SU-DHL-6 (cell line): ENCODE measurements around the gene SLC25A12.

ENCODE experiments used
- H2AFZ ChIP-seq: fragments of 200-600 bp; sonication (generic); 2 replicates; pipeline ENCODE4 v1.6.1; 2014; ENCODE audit warnings: low read depth, mild to moderate bottlenecking, moderate library complexity, mixed read lengths, antibody characterized with exemption, low read length; ENCODE audit not compliant: severe bottlenecking
- H3F3A ChIP-seq: fragments of 200-600 bp; shearing (Covaris generic); 2 replicates; pipeline ENCODE4 v1.6.0; 2016; ENCODE audit warnings: antibody characterized with exemption, mild to moderate bottlenecking; ENCODE audit not compliant: insufficient read depth
- H3K27ac ChIP-seq: fragments of 200-600 bp; sonication (generic); 2 replicates; pipeline ENCODE4 v1.5.1; 2016; ENCODE audit warnings: low read depth, mild to moderate bottlenecking, low read length, moderate library complexity, mixed read lengths
- H3K27me3 ChIP-seq: fragments of 200-600 bp; sonication (generic), shearing (Covaris generic); 2 replicates; pipeline ENCODE4 v1.6.0; 2014; ENCODE audit warnings: mild to moderate bottlenecking, low read length
- H3K36me3 ChIP-seq: fragments of 200-600 bp; sonication (generic); 2 replicates; pipeline ENCODE4 v1.6.1; 2014; ENCODE audit warnings: mild to moderate bottlenecking, low read length, mixed read lengths
- H3K4me2 ChIP-seq: fragments of 300-600, 200-600 bp; shearing (Covaris generic), sonication (generic); 2 replicates; pipeline ENCODE4 v1.6.0; 2014; ENCODE audit warnings: low read length, low read depth, mild to moderate bottlenecking; ENCODE audit not compliant: poor library complexity, severe bottlenecking
- H3K4me3 ChIP-seq: fragments of 200-600 bp; sonication (generic); 2 replicates; pipeline ENCODE4 v1.5.1; 2014; ENCODE audit warnings: antibody characterized with exemption, low read length, mild to moderate bottlenecking, mixed read lengths; ENCODE audit not compliant: insufficient read depth, poor library complexity, severe bottlenecking
- H3K79me2 ChIP-seq: fragments of 200-600 bp; sonication (generic); 2 replicates; pipeline ENCODE4 v1.6.1; 2014; ENCODE audit warnings: mild to moderate bottlenecking, low read length, moderate library complexity; ENCODE audit not compliant: insufficient read depth
- H3K9ac ChIP-seq: fragments of 200-600 bp; sonication (generic); 2 replicates; pipeline ENCODE4 v1.7.0; 2014; ENCODE audit warnings: mild to moderate bottlenecking, low read length
- H3K9me2 ChIP-seq: fragments of 200-600 bp; sonication (generic); replicated peaks from 2 replicates; pipeline ENCODE4 v1.6.1; 2014; ENCODE audit warnings: low read length; ENCODE audit not compliant: insufficient read depth
- H3K9me3 ChIP-seq: fragments of 200-600 bp; sonication (generic); 2 replicates; pipeline ENCODE4 v1.6.1; 2014; ENCODE audit warnings: low read length, mixed read lengths; ENCODE audit not compliant: insufficient read depth
- H4K20me1 ChIP-seq: fragments of 200-600 bp; sonication (generic); 2 replicates; pipeline ENCODE4 v1.6.1; 2014; ENCODE audit warnings: low read depth, mild to moderate bottlenecking, antibody characterized with exemption, low read length, moderate library complexity, mixed read lengths
- EZH2phosphoT487 ChIP-seq: fragments of 200-600 bp; sonication (generic), shearing (Covaris generic); conservative IDR thresholded peaks from 2 replicates; pipeline ENCODE4 v1.6.1; 2018; ENCODE audit warnings: mild to moderate bottlenecking, antibody characterized with exemption, low read length, moderate library complexity, mixed read lengths
- TF ChIP-seq, protein P1 (sequence below): fragments of 200-600 bp; sonication (generic); IDR thresholded peaks from one replicate; pipeline ENCODE4 v1.5.1; 2017; ENCODE audit warnings: antibody characterized with exemption, mild to moderate bottlenecking, low read length, moderate library complexity; ENCODE audit not compliant: insufficient read depth, poor library complexity, severe bottlenecking

Gene SLC25A12

DNA sequence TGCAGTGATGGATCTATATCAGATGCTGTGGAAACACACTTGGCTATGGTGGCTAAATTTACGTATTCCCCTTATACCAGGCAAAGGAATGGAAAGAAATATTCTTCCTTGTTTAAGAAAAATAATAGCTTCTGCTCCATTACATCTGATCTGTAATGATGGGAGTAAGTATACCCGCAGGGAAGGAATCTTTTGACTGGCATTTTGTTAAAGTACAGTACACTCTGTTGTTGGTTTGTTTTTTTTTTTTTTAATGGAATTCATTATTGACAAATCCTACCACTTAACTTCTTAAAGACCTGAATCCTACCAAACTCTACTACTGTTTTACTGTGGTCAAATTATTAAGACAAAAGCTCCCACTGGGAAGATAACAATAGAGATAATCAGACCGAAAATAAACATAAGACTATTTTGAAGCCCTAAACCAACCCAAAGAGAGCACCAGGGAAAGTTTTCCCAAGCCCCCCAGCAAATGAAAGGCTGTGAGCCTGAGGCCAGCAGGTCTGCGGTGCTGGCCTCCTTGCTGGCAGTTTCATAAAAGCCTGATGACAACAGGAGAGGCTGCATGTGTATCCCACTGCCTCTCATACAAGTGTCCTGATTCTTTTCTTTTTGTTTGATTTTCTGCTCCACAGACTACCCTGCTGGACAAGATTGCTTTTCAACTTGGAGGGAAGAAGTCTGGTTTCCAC is 101.0 kb downstream of the SLC25A12 start:
- no peak overlapping the region for H3K27ac ChIP-seq
- H4K20me1 ChIP-seq = no peaks in the 10 kb centered on the region
- H3K9me2 ChIP-seq = no peaks in the 10 kb centered on the region
- H3K9ac ChIP-seq = no peak overlapping the region
- H3K79me2 ChIP-seq = no peaks in the 10 kb centered on the region
- H2AFZ ChIP-seq = no peak overlapping the region
- TF ChIP-seq, protein P1, sequence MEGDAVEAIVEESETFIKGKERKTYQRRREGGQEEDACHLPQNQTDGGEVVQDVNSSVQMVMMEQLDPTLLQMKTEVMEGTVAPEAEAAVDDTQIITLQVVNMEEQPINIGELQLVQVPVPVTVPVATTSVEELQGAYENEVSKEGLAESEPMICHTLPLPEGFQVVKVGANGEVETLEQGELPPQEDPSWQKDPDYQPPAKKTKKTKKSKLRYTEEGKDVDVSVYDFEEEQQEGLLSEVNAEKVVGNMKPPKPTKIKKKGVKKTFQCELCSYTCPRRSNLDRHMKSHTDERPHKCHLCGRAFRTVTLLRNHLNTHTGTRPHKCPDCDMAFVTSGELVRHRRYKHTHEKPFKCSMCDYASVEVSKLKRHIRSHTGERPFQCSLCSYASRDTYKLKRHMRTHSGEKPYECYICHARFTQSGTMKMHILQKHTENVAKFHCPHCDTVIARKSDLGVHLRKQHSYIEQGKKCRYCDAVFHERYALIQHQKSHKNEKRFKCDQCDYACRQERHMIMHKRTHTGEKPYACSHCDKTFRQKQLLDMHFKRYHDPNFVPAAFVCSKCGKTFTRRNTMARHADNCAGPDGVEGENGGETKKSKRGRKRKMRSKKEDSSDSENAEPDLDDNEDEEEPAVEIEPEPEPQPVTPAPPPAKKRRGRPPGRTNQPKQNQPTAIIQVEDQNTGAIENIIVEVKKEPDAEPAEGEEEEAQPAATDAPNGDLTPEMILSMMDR = no peak
- no peak for TF ChIP-seq EZH2phosphoT487
- H3K9me3 ChIP-seq = no peaks in the 10 kb centered on the region
- no peak overlapping the region for H3K4me2 ChIP-seq
- no peaks in the 10 kb centered on the region for H3K27me3 ChIP-seq
- H3K4me3 ChIP-seq = no peak overlapping the region
- no peaks in the 10 kb centered on the region for H3F3A ChIP-seq
- H3K36me3 ChIP-seq = peaks cover 16% of the 10 kb centered on the region; the same call in 1 of the 2 replicates

DNA sequence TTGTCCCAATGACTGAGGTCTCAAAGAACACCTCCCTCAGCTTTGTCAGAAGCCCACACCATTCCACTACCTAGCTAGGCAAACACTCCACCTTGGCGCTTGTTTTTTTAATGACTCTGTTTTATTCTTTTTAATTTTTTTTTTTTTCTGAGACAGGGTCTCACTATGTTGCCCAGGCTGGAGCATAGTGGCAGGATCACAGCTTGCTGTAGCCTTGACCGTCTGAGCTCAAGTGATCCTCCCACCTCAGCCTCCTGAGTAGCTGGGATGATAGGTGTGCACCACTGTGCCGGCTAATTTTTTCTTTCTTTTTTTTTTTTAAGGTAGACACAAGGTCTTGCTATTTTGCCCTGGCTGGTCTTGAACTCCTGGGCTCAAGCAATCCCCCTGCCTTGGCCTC is 101.9 kb downstream of the SLC25A12 start:
- no peak overlapping the region for H2AFZ ChIP-seq
- no peak overlapping the region for H3K9ac ChIP-seq
- no peaks in the 10 kb centered on the region for H3K79me2 ChIP-seq
- H4K20me1 ChIP-seq = no peaks in the 10 kb centered on the region
- no peak overlapping the region for H3K4me3 ChIP-seq
- H3K27ac ChIP-seq = no peak overlapping the region
- no peaks in the 10 kb centered on the region for H3K9me3 ChIP-seq
- H3K9me2 ChIP-seq = no peaks in the 10 kb centered on the region
- H3K4me2 ChIP-seq = no peak overlapping the region
- TF ChIP-seq, protein P1 = no peak
- no peak for TF ChIP-seq EZH2phosphoT487
- H3K27me3 ChIP-seq = no peaks in the 10 kb centered on the region
- H3K36me3 ChIP-seq = peaks cover 23% of the 10 kb centered on the region; the same call in 1 of the 2 replicates
- H3F3A ChIP-seq = no peaks in the 10 kb centered on the region

DNA sequence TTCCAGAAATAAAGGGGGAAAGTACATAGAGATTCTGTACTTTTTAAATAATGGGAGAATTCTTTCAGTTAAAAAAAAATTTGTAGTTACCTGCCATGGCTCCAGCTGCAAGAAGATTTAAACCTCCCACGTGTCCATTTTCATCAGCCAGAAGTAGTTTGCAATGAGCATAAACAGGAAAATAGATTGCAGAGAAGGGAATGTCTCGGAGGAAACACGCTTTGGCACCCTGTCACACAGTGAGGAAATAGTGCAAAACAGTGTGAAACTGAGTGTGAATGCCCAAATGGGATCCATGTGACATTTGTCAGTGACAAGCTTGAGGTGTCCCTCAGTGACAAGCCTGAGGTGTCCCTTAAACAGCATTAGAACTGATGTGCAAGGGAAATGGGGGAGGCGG is 102.7 kb downstream of the SLC25A12 start:
- Histone ChIP-seq H4K20me1 (no peaks in the 10 kb centered on the region), H3K36me3 (peaks cover 24% of the 10 kb centered on the region; the same call in 1 of the 2 replicates), H2AFZ (no peak overlapping the region), H3K79me2 (no peaks in the 10 kb centered on the region), H3K9ac (no peak overlapping the region), H3K27me3 (no peaks in the 10 kb centered on the region), H3K27ac (no peak overlapping the region), H3K4me2 (no peak overlapping the region), H3K4me3 (no peak overlapping the region), H3K9me3 (no peaks in the 10 kb centered on the region), H3F3A (no peaks in the 10 kb centered on the region), H3K9me2 (no peaks in the 10 kb centered on the region)
- no peak for TF ChIP-seq EZH2phosphoT487
- TF ChIP-seq, protein P1 = no peak
